Liver (tissue), 9 donors: ENCODE results near the gene CLK1. TPM values are rescaled to one million over a fixed set of nuclear protein-coding genes. Genes with fewer than 3 reads are reported as not detected.

Experiments used
- DNase-seq: peaks from one replicate; pipeline ENCODE4 v3.0.0-alpha.2; 2017; ENCODE audit warnings: low spot score
- H3K27ac ChIP-seq, 2 donors: one replicate each; pipeline ENCODE4 v1.7.0; 2013; ENCODE audit warnings: inconsistent platforms in 2 of 2, low read length in 2 of 2, control low read depth in 1 of 2, low read depth in 1 of 2, mild to moderate bottlenecking in 1 of 2
- H3K27me3 ChIP-seq, 4 donors: one replicate each; pipeline versions ENCODE4 v1.6.1 to v1.7.0; 2013; ENCODE audit warnings: low read length in 3 of 4, inconsistent platforms in 1 of 4, mild to moderate bottlenecking in 1 of 4, moderate library complexity in 1 of 4; ENCODE audit not compliant: control insufficient read depth in 4 of 4, insufficient read depth in 4 of 4
- H3K36me3 ChIP-seq, 4 donors: one replicate each; pipeline versions ENCODE4 v1.6.1 to v1.7.0; 2013; ENCODE audit warnings: low read length in 3 of 4, mild to moderate bottlenecking in 3 of 4, low read depth in 1 of 4, moderate library complexity in 1 of 4; ENCODE audit not compliant: control insufficient read depth in 4 of 4, insufficient read depth in 3 of 4
- H3K4me1 ChIP-seq, 4 donors: one replicate each; pipeline versions ENCODE4 v1.6.1 to v1.7.0; 2013; ENCODE audit warnings: low read length in 3 of 4, mild to moderate bottlenecking in 3 of 4, moderate library complexity in 1 of 4; ENCODE audit not compliant: control insufficient read depth in 4 of 4, insufficient read depth in 4 of 4
- H3K4me3 ChIP-seq, 3 donors: one replicate each; pipeline versions ENCODE4 v1.6.1 to v1.7.0; 2013; ENCODE audit warnings: low read length in 3 of 3, control low read depth in 1 of 3, low read depth in 1 of 3, mild to moderate bottlenecking in 1 of 3
- H3K9ac ChIP-seq, 2 donors: one replicate each; pipeline ENCODE4 v1.7.0; 2013; ENCODE audit warnings: low read length in 2 of 2, mild to moderate bottlenecking in 2 of 2, moderate library complexity in 2 of 2, control low read depth in 1 of 2, low read depth in 1 of 2
- H3K9me3 ChIP-seq, 4 donors: one replicate each; pipeline versions ENCODE4 v1.6.1 to v1.7.0; 2013; ENCODE audit warnings: low read length in 3 of 4; ENCODE audit not compliant: control insufficient read depth in 4 of 4
- ATF3 ChIP-seq: IDR thresholded peaks from 2 replicates; pipeline ENCODE4 v1.6.1; 2016; ENCODE audit warnings: antibody characterized with exemption
- CTCF ChIP-seq: fragments of 150-350 bp; IDR thresholded peaks from 2 replicates; pipeline ENCODE4 v1.5.1; 2017; ENCODE audit warnings: improper control_type of control experiment, low read depth, low read length; ENCODE audit not compliant: missing input control
- EGR1 ChIP-seq, 2 donors: IDR thresholded peaks; 2 replicates each; pipeline ENCODE4 v1.6.1; 2016 to 2018; ENCODE audit warnings: antibody characterized with exemption in 2 of 2, low read depth in 2 of 2
- FOXA1 ChIP-seq: IDR thresholded peaks from 2 replicates; pipeline ENCODE4 v1.6.1; 2016; ENCODE audit warnings: antibody characterized with exemption
- FOXA2 ChIP-seq: IDR thresholded peaks from 2 replicates; pipeline ENCODE4 v1.6.1; 2016; ENCODE audit warnings: antibody characterized with exemption
- GABPA ChIP-seq, 2 donors: IDR thresholded peaks in 1 of 2; conservative IDR thresholded peaks in 1 of 2; 2 replicates each; pipeline ENCODE4 v1.6.1; 2016; ENCODE audit warnings: antibody characterized with exemption in 2 of 2, mild to moderate bottlenecking in 1 of 2, moderate library complexity in 1 of 2
- HNF4A ChIP-seq, 2 donors: conservative IDR thresholded peaks; 2 replicates each; pipeline ENCODE4 v1.6.1; 2016; ENCODE audit warnings: antibody characterized with exemption in 2 of 2, mild to moderate bottlenecking in 2 of 2
- HNF4G ChIP-seq: IDR thresholded peaks from 2 replicates; pipeline ENCODE4 v1.6.1; 2016; ENCODE audit warnings: antibody characterized with exemption
- JUND ChIP-seq, 2 donors: IDR thresholded peaks; 2 replicates each; pipeline ENCODE4 v1.6.1; 2016; ENCODE audit warnings: antibody characterized with exemption in 2 of 2
- MAX ChIP-seq: IDR thresholded peaks from 2 replicates; pipeline ENCODE4 v1.6.1; 2016; ENCODE audit warnings: antibody characterized with exemption
- NR2F2 ChIP-seq: IDR thresholded peaks from 2 replicates; pipeline ENCODE4 v1.6.1; 2016; ENCODE audit warnings: antibody characterized with exemption
- RAD21 ChIP-seq, 2 donors: IDR thresholded peaks; 2 replicates each; pipeline ENCODE4 v1.6.1; 2016; ENCODE audit warnings: antibody characterized with exemption in 2 of 2, mild to moderate bottlenecking in 2 of 2
- REST ChIP-seq: IDR thresholded peaks from 2 replicates; pipeline ENCODE4 v1.6.1; 2016; ENCODE audit warnings: antibody characterized with exemption, mild to moderate bottlenecking
- RXRA ChIP-seq, 2 donors: IDR thresholded peaks; 2 replicates each; pipeline ENCODE4 v1.6.1; 2017 to 2018; ENCODE audit warnings: antibody characterized with exemption in 2 of 2, mild to moderate bottlenecking in 1 of 2
- SP1 ChIP-seq: IDR thresholded peaks from 2 replicates; pipeline ENCODE4 v1.6.1; 2018; ENCODE audit warnings: antibody characterized with exemption, mild to moderate bottlenecking
- TAF1 ChIP-seq: conservative IDR thresholded peaks from 2 replicates; pipeline ENCODE4 v1.6.1; 2016; ENCODE audit warnings: antibody characterized with exemption, mild to moderate bottlenecking
- YY1 ChIP-seq: IDR thresholded peaks from 2 replicates; pipeline ENCODE4 v1.6.1; 2016; ENCODE audit warnings: antibody characterized with exemption, mild to moderate bottlenecking
- ZBTB33 ChIP-seq: IDR thresholded peaks from 2 replicates; pipeline ENCODE4 v1.6.1; 2016; ENCODE audit warnings: antibody characterized with exemption
- WGBS: extraction: QIAGEN DNeasy Blood & Tissue Kit; methylation state at CpG from one replicate; pipeline ENCODE4 v1.1.7; 2013; 5-methylcytosine and 5-hydroxymethylcytosine counted together
- polyA plus RNA-seq, 2 donors: library from polyadenylated mRNA; stranded (reverse) in 1 of 2; unstranded in 1 of 2; fragments of 200-250 nt in 1 of 2; fragments of >200 nt in 1 of 2; fragmentation: Nextera tagmentation in 1 of 2; extraction: Ambion mirVana in 1 of 2; gene quantifications; one replicate each; pipeline versions ENCODE4 v1.2.1 to v1.2.3, GENCODE V29; 2013 to 2015
- total RNA-seq, 2 donors: library from RNA; depleted of rRNA; stranded (reverse); fragments of >200 nt; gene quantifications; one replicate each; pipeline ENCODE4 v1.2.3, GENCODE V29; 2014
- donor health status: healthy.
- donor health status: healthy.
- donor health status: healthy.
- donor health status: healthy.
- donor health status: healthy.

CLK1 gene
- total and polyA plus RNA-seq, 4 donors = 21.2 to 86.3 (median 61.8) TPM

GRCh38 chr2:200821686-200822245 lies 42.7 kb downstream of the CLK1 start:
- DNase-seq = no peak
- Histone ChIP-seq H3K4me3 (no peak overlapping the region), H3K27ac (no peak overlapping the region), H3K36me3 (peaks cover 7 to 55% (median 53%) of the 10 kb centered on the region in 4 donors), H3K4me1 (no peaks in the 10 kb centered on the region), H3K9ac (no peak overlapping the region), H3K27me3 (no peaks in the 10 kb centered on the region), H3K9me3 (no peaks in the 10 kb centered on the region)
- TF ChIP-seq NR2F2 (no peak), MAX (no peak), HNF4A (conservative IDR thresholded peaks at IDR 0.05) (no peak), FOXA2 (no peak), RAD21 (IDR thresholded peaks at IDR 0.05) (no peak), YY1 (no peak), TAF1 (no peak), HNF4G (no peak), EGR1 (IDR thresholded peaks at IDR 0.05; ENCODE audit: low read depth in 2 of 2) (no peak), ZBTB33 (no peak), RXRA (IDR thresholded peaks at IDR 0.05) (no peak), REST (no peak), GABPA (IDR thresholded peaks at IDR 0.05 in 1 of 2, conservative IDR thresholded peaks at IDR 0.05 in 1 of 2) (no peak), JUND (IDR thresholded peaks at IDR 0.05) (no peak), FOXA1 (no peak), CTCF (no peak), ATF3 (no peak), SP1 (no peak)
- WGBS = 95% methylated on average over 6 of the region's 6 CpGs
